HG03280 (cell line): ENCODE measurements around the gene DCAF8L2.
"Not testable (repeated sequence)": the region's sequence is repeated elsewhere in the genome, so short reads cannot be mapped to it uniquely, and the experiment has no call there.

Experiments used
- ATAC-seq: cut with Tn5 transposase; IDR thresholded peaks from one replicate; pipeline ENCODE4 v1.9.1; 2021; ENCODE audit warnings: mild to moderate bottlenecking, moderate library complexity; ENCODE audit not compliant: unreplicated experiment

DCAF8L2 gene

GRCh38 chrX:27590044-27590443 is at the start of gene DCAF8L2:
Gene DCAF8L2 (plus strand): TSS chrX:27590344. CDS start chrX:27746896, 156,552 bp downstream.
- no peak for ATAC-seq

DNA sequence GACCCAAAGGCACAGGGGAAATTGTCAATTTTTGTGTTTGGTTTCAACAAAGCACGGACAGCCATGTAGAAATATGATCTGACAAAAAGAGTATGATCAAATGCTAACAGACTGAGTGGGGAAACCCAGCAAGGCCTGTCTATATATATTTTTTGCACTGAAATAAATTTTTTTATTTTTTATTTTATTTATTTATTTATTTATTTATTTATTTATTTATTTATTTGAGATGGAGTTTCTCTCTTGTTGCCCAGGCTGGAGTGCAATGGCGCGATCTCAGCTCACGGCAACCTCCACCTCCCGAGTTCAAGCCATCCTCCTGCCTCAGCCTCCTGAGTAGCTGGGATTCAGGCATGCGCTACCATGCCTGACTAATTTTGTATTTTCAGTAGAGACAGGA is 49.0 kb upstream of the DCAF8L2 start:
- not testable (repeated sequence) for ATAC-seq

GRCh38 chrX:27548624-27549023 is 41.5 kb upstream of the DCAF8L2 start:
- no peak for ATAC-seq

DNA sequence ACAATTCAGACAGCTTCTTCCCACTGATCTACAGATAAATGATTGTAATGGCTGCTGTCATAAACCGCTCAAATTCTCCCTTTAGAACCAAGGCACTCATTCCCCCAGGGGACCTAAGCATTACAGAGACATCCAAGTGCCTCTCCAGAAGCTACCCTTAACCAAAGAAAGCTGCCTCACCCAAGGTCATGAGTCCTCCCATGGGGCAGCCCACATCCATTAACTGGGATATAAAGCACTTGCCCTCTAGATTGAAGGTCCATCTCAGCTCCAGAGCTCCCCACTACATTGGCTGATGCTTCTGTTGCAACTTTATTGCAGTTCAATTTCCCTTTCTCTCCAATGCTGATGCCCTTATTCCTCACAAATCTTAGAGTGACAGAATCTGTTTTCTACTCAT is 40.5 kb upstream of the DCAF8L2 start:
- no peak for ATAC-seq

DNA sequence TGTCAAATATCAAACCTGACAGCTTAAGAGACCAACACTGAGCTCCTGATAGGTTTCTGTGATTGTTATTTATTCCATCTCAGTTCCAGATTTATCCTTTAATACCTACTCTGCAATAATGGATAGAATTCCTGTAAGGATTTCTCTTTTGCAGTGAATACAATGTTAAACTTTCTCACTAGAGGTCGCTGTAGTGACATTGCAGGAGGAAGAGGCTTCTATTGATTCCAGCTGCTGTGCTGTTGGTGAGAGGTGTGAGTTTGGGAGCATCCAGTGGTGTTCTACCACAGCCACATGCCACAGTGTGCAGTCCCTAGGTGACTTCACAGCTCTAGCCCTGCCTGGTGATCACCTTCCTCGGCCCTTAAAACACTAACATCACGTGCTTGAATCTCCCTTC is 34.6 kb upstream of the DCAF8L2 start:
- ATAC-seq: no peak

GRCh38 chrX:27565992-27566391 is 24.2 kb upstream of the DCAF8L2 start:
- no peak for ATAC-seq

DNA sequence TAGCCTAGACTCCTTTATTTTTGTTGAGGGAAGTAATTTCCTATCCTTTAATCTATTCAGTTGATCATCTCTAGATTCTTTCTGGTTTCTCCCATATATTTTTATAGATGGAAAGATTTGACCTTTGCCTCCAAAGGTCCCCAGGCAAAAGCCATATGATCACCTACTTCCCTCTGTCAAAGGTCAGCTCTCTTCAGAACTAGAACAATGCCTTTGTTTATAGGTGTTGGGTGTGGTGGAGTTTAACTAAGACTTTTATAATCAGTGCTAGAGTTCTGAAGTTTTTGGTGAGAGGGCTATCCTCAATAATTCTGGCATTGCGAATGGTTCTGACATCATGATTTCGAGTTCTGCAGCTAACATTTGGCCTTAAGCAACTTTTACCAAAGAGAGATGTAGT is 19.0 kb upstream of the DCAF8L2 start:
- no peak for ATAC-seq

GRCh38 chrX:27575565-27575964 is 14.6 kb upstream of the DCAF8L2 start:
- no peak for ATAC-seq

DNA sequence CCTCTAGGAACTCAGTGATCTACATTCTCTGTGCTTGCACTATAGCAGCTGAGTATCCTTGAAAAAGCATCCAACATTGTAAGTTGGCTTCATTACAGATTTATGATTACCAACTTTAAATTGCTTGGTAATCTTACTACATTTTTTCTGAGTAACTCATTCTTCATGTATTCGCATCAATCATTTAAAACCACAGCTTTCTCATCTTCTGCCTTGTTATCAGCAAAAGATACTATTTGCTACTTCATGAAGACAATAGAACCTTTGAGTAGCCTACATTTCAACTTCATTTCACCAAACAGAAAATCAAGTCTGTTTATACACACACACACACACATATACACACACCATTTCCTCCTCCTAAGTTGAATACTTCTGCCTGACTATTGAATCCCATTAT is 6.2 kb upstream of the DCAF8L2 start:
- no peak for ATAC-seq

DNA sequence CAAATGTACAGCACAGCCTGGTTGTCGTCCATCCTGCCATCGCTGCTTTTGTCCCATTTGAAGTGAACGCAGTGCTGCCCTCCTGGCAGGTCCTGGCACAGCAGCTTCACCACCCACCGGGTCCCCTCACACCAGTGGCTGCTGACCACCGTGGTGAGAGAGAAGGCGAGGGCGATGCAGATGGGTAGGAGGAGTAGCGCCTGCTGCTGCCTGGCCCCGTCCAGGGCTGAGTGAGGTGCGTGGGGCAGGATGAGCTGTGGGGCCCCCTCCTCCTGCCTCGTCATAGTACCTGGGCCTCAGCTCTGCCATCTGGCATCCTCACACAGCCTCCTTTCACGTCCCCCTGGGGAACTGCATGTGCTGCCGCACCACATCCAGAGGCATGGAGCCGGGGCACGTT is 1.8 kb downstream of the DCAF8L2 start:
- no peak for ATAC-seq

DNA sequence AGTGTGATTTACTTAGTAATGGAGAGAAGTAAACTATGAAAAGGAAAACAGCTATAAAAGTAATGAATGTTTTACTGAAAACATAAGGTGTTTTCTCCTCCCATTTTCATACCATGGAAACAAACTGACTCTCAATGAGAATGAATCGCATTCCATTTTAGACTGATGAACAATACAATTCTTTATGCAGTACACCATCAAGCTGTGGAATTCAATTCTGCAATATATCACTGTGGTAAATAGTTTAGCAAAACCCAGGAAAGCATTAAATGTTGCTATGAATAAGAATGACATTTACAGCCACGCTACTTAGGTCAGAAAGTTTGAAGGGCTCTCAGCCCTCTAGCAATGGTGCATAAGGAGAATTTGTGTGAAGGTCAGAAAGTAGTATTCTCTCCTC is 7.4 kb downstream of the DCAF8L2 start:
- no peak for ATAC-seq

- ATAC-seq: no peak
Observed at GRCh38 chrX:27598312-27598711, 8.2 kb downstream of the DCAF8L2 start.

- no peak for ATAC-seq
Observed at GRCh38 chrX:27599928-27600327, 9.8 kb downstream of the DCAF8L2 start.

GRCh38 chrX:27600686-27601085 is 10.5 kb downstream of the DCAF8L2 start:
- no peak for ATAC-seq

GRCh38 chrX:27608671-27609070 is 18.5 kb downstream of the DCAF8L2 start:
- no peak for ATAC-seq

GRCh38 chrX:27619459-27619858 is 29.3 kb downstream of the DCAF8L2 start:
- no peak for ATAC-seq

DNA sequence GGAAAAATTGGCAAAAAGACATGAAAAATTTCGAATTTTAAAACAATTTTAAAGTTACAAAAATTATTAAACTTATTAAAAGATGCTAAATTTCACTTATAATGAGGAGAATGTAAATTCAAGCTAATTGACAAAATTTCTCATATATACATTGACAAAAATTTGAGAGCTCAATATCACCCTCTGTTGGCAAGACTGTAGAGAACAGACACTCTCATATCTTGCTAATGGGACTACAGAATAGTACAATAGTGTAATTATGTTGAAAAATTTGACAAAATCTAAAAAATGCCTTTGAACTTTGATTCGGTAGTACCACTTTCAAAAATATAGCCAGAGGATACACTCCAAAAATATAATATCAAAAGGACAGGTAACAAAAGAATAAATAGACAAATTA is 29.8 kb downstream of the DCAF8L2 start:
- ATAC-seq: no peak

DNA sequence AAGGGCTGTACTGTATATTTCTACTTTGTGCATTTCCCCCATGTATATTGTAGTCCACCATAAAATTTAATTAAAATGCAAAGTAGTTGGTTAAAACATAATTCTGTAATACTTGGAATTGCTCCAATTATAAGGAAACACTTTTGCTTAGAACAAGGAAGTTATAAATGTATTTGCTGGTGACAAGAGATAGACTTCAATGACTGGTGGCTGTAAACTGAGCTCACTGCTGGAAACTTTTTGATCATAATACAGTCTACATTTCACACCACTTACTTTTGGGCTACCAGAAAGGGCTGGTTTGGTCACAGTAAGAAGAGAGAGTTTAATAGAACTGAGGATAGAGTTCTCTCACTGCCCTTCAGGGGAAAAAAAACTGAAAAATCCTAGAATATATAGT is 32.7 kb downstream of the DCAF8L2 start:
- ATAC-seq: no peak

DNA sequence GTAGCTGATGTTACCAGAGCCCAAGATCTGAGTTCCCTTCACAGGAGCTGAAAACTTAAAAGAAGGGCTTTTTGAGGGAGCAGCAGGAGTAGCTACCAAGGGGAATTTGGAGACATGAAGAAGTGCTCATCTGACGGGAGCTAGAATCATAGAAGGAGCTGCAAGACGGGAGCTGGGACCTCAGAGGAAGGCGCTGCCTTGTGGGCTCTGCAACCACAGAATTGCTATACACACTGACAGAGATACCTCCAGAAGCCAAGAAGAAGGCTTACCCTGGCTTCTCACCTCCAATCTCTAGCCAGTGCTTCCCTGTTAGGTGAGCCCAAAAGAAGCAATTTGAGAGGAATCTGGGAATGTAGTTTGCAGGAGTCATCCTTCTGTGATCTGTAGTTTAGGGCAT is 35.9 kb downstream of the DCAF8L2 start:
- ATAC-seq: no peak

DNA sequence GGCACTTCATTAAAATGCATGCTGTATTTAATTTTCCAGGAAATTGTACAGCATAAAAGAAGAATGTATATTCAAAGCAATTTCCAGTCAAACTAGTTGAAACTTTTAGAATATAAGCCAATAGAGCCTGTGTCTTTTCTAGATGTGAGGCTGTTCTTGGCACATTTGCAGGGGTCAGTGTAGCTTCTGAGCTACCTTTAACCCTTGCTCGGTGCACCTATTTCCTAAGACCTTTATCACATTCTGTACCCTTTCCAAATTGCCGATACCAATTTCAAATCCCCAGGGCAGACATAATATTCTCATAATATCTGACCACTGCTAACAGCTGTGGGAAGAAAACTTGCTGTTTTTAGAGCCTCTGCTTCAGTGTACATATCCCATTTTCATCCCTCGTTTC is 43.2 kb downstream of the DCAF8L2 start:
- no peak for ATAC-seq

DNA sequence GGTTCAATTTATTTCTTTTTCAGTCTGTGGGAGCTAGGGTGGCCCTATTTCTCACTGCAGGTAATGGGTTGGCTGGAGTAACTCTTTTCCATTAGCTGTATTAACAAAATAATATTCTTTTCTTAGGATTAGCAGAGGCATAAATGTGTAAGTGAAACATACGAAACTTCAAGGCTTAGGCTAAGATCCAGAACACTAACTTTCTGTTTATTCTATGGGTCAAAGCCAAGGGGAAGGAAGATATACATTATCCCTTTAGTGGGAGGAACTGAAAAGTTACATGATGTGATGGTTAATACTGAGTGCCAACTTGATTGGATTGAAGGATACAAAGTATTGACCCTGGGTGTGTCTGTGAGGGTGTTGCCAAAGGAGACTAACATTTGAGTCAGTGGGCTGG is 66.4 kb downstream of the DCAF8L2 start:
- no peak for ATAC-seq

- no peak for ATAC-seq
Observed at GRCh38 chrX:27660878-27661277, 70.7 kb downstream of the DCAF8L2 start.

- no peak for ATAC-seq
Observed at GRCh38 chrX:27671234-27671633, 81.1 kb downstream of the DCAF8L2 start.

DNA sequence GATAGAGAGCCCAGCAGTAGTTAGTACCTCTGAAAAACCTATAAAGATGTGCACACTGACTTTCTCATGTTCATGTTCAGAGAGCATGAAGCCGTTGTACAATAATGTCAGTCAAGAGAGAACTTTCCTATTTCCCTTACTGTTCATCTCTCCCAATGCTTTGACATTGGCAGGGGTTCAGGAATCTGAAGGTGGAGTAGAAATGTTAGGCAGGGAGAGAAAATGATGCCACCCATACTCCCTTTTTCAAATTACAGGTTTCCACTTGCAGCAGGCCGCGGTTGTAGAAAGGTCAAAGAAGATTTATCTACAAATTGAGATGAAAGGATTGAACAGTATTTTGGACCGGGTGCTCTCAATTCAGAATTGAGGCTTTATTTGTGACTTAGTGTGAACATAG is 84.3 kb downstream of the DCAF8L2 start:
- ATAC-seq: no peak
